NCI-H82 treated with DMSO at 0.1 percent for 48 hours (cell line): ENCODE data around the gene PCGF5.
"Not testable (repeated sequence)": the region's sequence is repeated elsewhere in the genome, so short reads cannot be mapped to it uniquely, and the experiment has no call there.

ENCODE experiments used
- DNase-seq: peaks from one replicate; lab custom pipeline; 2025; ENCODE audit not compliant: unreplicated experiment; lab: John Stamatoyannopoulos, UW

PCGF5 gene

GRCh38 chr10:91319336-91319735, 98.9 kb downstream of the PCGF5 start:
- DNase-seq, result no peak

GRCh38 chr10:91323293-91323905, 102.9 kb downstream of the PCGF5 start:
- DNase-seq, result not testable (repeated sequence)

GRCh38 chr10:91328320-91328984, 108.0 kb downstream of the PCGF5 start:
- DNase-seq, result no peak
